ENCODE measurements around the gene RAB40AL. TPM values are rescaled to one million over a fixed set of nuclear protein-coding genes. Genes with fewer than 3 reads are reported as not detected.
"Not testable (repeated sequence)": the region's sequence is repeated elsewhere in the genome, so short reads cannot be mapped to it uniquely, and the experiment has no call there.

RAB40AL gene
- total RNA-seq, 4 donors from 2014 or later: 0.97 TPM; not detected in 3

DNA sequence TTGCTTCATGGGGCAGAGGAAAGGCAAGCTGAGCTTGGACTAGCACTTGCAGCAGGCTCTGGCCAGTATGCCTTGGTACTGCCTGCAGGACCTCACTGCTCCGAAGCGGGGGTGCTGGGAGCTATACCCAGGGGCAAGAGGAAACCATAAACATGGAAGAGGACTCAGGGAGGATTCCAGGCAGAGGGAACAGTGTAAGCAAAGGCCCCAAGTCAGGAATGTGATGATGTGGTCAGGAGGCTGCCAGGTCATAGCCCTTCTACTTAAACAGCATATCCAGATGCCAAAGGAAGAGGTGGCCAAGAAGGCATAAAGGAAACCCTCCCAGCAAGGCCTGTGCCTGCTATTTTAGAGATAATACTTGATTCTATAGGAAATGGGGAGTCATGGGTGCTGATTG is 31.1 kb downstream of the RAB40AL start:
- in situ Hi-C loops (cut with MboI; ENCODE audit: low sequenced_read_pairs in 4 of 4): no loop called here
- no peak for TF ChIP-seq POLR2A (IDR thresholded peaks at IDR 0.05)
- TF ChIP-seq CTCF (IDR thresholded peaks at IDR 0.05 in 4 of 5, conservative IDR thresholded peaks at IDR 0.05 in 1 of 5): no peak

DNA sequence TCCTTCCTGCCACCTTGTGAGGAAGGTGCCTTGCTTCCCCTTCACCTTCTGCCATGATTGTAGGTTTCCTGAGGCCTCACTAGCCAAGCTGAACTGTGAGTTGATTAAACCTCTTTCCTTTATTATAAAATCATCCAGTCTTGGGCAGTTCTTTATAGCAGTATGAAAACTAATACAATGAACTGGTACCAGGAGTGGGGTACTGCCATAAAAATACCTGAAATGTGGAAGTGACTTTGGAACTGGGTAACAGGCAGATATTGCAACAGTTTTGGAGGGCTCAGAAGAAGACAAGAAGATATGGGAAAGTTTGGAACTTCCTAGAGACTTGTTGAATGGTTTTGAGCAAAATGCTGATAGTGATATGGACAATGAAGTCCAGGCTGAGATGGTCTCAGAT is 34.5 kb downstream of the RAB40AL start:
- intact Hi-C loops (cut with DNase I; ENCODE audit: low total_unique reads); in situ Hi-C loops (cut with MboI; ENCODE audit: low sequenced_read_pairs in 4 of 4); H3K4me1 ChIP-seq; H3K36me3 ChIP-seq; H3K27me3 ChIP-seq; ATAC-seq; H3K4me3 ChIP-seq; H3K9me3 ChIP-seq; H3K27ac ChIP-seq; DNase-seq: not testable (repeated sequence)

More for the DNA sequence above, 31.1 kb downstream of the RAB40AL start:
- H3K27ac ChIP-seq: no peak overlapping the region
- no peaks in the 10 kb centered on the region for H3K9me3 ChIP-seq
- H3K4me3 ChIP-seq: no peak overlapping the region
- H3K4me1 ChIP-seq: no peaks in the 10 kb centered on the region
- ATAC-seq: no peak
- no peak for DNase-seq
- intact Hi-C loops (cut with DNase I; ENCODE audit: low total_unique reads): no loop called here
- H3K36me3 ChIP-seq: no peaks in the 10 kb centered on the region
- peaks cover 0 to 8% (median 0%) of the 10 kb centered on the region in 3 donors for H3K27me3 ChIP-seq

- in situ Hi-C loops (cut with MboI; ENCODE audit: low sequenced_read_pairs in 4 of 4) (no loop called here), intact Hi-C loops (cut with DNase I; ENCODE audit: low total_unique reads) (no loop called here)
- DNase-seq: no peak
- Histone ChIP-seq H3K36me3 (no peaks in the 10 kb centered on the region), H3K4me1 (no peaks in the 10 kb centered on the region), H3K4me3 (no peak overlapping the region), H3K9me3 (no peaks in the 10 kb centered on the region), H3K27ac (no peak overlapping the region), H3K27me3 (peaks cover 0 to 5% (median 0%) of the 10 kb centered on the region in 3 donors)
- TF ChIP-seq POLR2A (IDR thresholded peaks at IDR 0.05) (no peak), CTCF (IDR thresholded peaks at IDR 0.05 in 4 of 5, conservative IDR thresholded peaks at IDR 0.05 in 1 of 5) (no peak)
- no peak for ATAC-seq
These were observed 37.9 kb downstream of the RAB40AL start for GRCh38 chrX:102975016-102975415.

- Histone ChIP-seq H3K27ac (no peak overlapping the region), H3K36me3 (no peaks in the 10 kb centered on the region), H3K27me3 (peaks cover 0 to 5% (median 0%) of the 10 kb centered on the region in 3 donors), H3K4me1 (no peaks in the 10 kb centered on the region), H3K4me3 (no peak overlapping the region), H3K9me3 (no peaks in the 10 kb centered on the region)
- ATAC-seq: no peak
- in situ Hi-C loops (cut with MboI; ENCODE audit: low sequenced_read_pairs in 4 of 4): no loop called here
- DNase-seq: no peak
- TF ChIP-seq CTCF (IDR thresholded peaks at IDR 0.05 in 4 of 5, conservative IDR thresholded peaks at IDR 0.05 in 1 of 5): no peak
- no peak for TF ChIP-seq POLR2A (IDR thresholded peaks at IDR 0.05)
- intact Hi-C loops (cut with DNase I; ENCODE audit: low total_unique reads): no loop called here
These were observed 39.2 kb downstream of the RAB40AL start for GRCh38 chrX:102976286-102976685.

- intact Hi-C loops (cut with DNase I; ENCODE audit: low total_unique reads) (no loop called here), in situ Hi-C loops (cut with MboI; ENCODE audit: low sequenced_read_pairs in 4 of 4) (no loop called here)
- H3K4me1 ChIP-seq: no peaks in the 10 kb centered on the region
- H3K27me3 ChIP-seq: peaks cover 0 to 4% (median 0%) of the 10 kb centered on the region in 3 donors
- DNase-seq (no peak), ATAC-seq (no peak)
- no peak for TF ChIP-seq CTCF (IDR thresholded peaks at IDR 0.05 in 4 of 5, conservative IDR thresholded peaks at IDR 0.05 in 1 of 5)
- no peak for TF ChIP-seq POLR2A (IDR thresholded peaks at IDR 0.05)
- no peaks in the 10 kb centered on the region for H3K9me3 ChIP-seq
- no peak overlapping the region for H3K27ac ChIP-seq
- no peak overlapping the region for H3K4me3 ChIP-seq
- no peaks in the 10 kb centered on the region for H3K36me3 ChIP-seq
These were observed 39.9 kb downstream of the RAB40AL start for GRCh38 chrX:102976793-102977495.
